Left lung (tissue), 10 donors: ENCODE measurements around the gene TNPO1. TPM values are rescaled to one million over a fixed set of nuclear protein-coding genes. Genes with fewer than 3 reads are reported as not detected.

Experiments
- ATAC-seq: fragments of 200-7000 bp; cut with Tn5 transposase; one replicate; pipeline ENCODE4 v1.9.1; 2020; ENCODE audit warnings: moderate library complexity
- DNase-seq, 4 donors: peaks; one replicate each; pipeline ENCODE4 v3.0.0-alpha.2; 2013 to 2020
- H3K27ac ChIP-seq, 2 donors: fragments of 200-600 bp; sonication (generic) in 1 of 2; one replicate each; pipeline versions ENCODE4 v1.5.0 to v1.8.0; 2020 to 2021
- H3K27me3 ChIP-seq, 2 donors: fragments of 200-600 bp; sonication (generic) in 1 of 2; one replicate each; pipeline versions ENCODE4 v1.5.0 to v1.8.0; 2020 to 2021
- H3K36me3 ChIP-seq, 2 donors: fragments of 200-600 bp; sonication (generic) in 1 of 2; one replicate each; pipeline versions ENCODE4 v1.5.0 to v1.8.0; 2020 to 2021
- H3K4me1 ChIP-seq, 2 donors: fragments of 200-600 bp; one replicate each; pipeline ENCODE4 v1.8.0; 2021
- H3K4me3 ChIP-seq, 2 donors: fragments of 200-600 bp; sonication (generic) in 1 of 2; one replicate each; pipeline versions ENCODE4 v1.5.0 to v1.8.0; 2020 to 2021; ENCODE audit warnings: mild to moderate bottlenecking in 1 of 2
- H3K9me3 ChIP-seq, 2 donors: fragments of 200-600 bp; sonication (generic) in 1 of 2; one replicate each; pipeline versions ENCODE4 v1.5.0 to v1.8.0; 2020 to 2021
- intact Hi-C, 2 donors: fragments of 100-400 bp; cut with DNase I; formaldehyde crosslinking; loops; one replicate each; pipeline versions ENCODE4 v1.11.2 to v1.14.2; 2022
- polyA plus RNA-seq, 6 donors: library from polyadenylated mRNA; unstranded; fragments of 120-200 nt; gene quantifications; one replicate each; pipeline ENCODE4 v1.2.1, GENCODE V29; 2013; ENCODE audit not compliant: insufficient read length in 6 of 6
- total RNA-seq, 2 donors: library from RNA; stranded (reverse); fragmentation: NEBNext Ultra II Directional; extraction: Animal tissue kit (Norgen Biotek cat#: 25700); gene quantifications; one replicate each; pipeline ENCODE4 v1.2.1, GENCODE V29; 2021
- TF ChIP-seq, protein P1 (sequence below), 2 donors: fragments of 200-600 bp; sonication (generic) in 1 of 2; IDR thresholded peaks; one replicate each; pipeline versions ENCODE4 v1.5.0 to v1.8.0; 2021; ENCODE audit warnings: antibody characterized with exemption in 2 of 2
- donor health status: DM: no; HTN: yes; CAD: no.
- donor health status: DM: no; HTN: no; CAD: no.

Gene TNPO1
- total and polyA plus RNA-seq, 8 donors: 77.3 to 112 (median 87.9) TPM

DNA sequence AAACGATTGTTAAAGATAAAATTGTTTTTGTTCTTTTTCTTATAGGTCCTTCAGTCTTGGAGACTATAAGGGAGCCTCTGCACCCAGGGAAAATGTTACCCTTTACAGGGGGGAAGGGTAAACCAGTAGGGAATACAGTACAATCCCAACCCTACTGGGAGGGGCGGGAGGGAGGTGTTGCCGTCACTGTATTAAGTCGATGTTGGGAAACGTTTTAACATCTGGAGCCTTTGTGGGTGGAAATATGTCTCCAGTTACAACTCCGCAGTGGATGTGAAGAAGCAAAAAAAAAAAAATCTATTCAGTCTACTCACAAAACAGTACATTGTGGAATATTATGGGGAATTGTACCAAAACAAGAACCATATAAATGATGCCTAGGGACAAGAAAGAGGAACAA lies 92.2 kb downstream of the TNPO1 start:
- no peak for DNase-seq
- no peaks in the 10 kb centered on the region for H3K9me3 ChIP-seq
- peaks cover 2 to 63% of the 10 kb centered on the region in 2 donors for H3K36me3 ChIP-seq
- no peak overlapping the region for H3K27ac ChIP-seq
- ATAC-seq: no peak
- no peak overlapping the region for H3K4me3 ChIP-seq
- H3K27me3 ChIP-seq: no peaks in the 10 kb centered on the region
- H3K4me1 ChIP-seq: no peaks in the 10 kb centered on the region
- TF ChIP-seq, protein P1, sequence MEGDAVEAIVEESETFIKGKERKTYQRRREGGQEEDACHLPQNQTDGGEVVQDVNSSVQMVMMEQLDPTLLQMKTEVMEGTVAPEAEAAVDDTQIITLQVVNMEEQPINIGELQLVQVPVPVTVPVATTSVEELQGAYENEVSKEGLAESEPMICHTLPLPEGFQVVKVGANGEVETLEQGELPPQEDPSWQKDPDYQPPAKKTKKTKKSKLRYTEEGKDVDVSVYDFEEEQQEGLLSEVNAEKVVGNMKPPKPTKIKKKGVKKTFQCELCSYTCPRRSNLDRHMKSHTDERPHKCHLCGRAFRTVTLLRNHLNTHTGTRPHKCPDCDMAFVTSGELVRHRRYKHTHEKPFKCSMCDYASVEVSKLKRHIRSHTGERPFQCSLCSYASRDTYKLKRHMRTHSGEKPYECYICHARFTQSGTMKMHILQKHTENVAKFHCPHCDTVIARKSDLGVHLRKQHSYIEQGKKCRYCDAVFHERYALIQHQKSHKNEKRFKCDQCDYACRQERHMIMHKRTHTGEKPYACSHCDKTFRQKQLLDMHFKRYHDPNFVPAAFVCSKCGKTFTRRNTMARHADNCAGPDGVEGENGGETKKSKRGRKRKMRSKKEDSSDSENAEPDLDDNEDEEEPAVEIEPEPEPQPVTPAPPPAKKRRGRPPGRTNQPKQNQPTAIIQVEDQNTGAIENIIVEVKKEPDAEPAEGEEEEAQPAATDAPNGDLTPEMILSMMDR (IDR thresholded peaks at IDR 0.05): no peak
- intact Hi-C loops: no loop called here

DNA sequence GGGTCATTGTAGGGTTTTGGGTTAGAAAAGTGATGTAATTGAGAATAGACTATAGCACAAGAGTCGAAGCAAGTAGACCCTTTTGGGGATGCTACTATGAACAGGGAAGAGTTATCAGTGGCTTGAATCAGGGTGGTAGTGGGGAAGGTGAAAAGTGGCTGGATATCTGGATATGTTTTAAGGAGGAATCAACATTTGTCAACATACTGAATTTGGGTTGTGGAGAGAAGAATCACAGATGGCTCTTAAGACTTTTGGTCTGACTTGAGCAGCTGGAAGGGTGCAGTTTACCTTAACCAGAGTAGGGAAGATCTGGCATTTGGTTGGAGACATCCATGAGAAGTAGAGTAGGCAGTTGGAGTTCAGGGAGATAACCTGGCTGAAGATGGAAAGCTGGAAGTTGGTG lies 100.9 kb downstream of the TNPO1 start:
- ATAC-seq: no peak
- H3K4me3 ChIP-seq: no peak overlapping the region
- DNase-seq: no peak
- intact Hi-C loops: no loop called here
- TF ChIP-seq, protein P1 (IDR thresholded peaks at IDR 0.05): no peak
- H3K9me3 ChIP-seq: no peaks in the 10 kb centered on the region
- peaks cover 0 to 14% of the 10 kb centered on the region in 2 donors for H3K4me1 ChIP-seq
- H3K27me3 ChIP-seq: no peaks in the 10 kb centered on the region
- no peaks in the 10 kb centered on the region for H3K36me3 ChIP-seq
- no peak overlapping the region for H3K27ac ChIP-seq

DNA sequence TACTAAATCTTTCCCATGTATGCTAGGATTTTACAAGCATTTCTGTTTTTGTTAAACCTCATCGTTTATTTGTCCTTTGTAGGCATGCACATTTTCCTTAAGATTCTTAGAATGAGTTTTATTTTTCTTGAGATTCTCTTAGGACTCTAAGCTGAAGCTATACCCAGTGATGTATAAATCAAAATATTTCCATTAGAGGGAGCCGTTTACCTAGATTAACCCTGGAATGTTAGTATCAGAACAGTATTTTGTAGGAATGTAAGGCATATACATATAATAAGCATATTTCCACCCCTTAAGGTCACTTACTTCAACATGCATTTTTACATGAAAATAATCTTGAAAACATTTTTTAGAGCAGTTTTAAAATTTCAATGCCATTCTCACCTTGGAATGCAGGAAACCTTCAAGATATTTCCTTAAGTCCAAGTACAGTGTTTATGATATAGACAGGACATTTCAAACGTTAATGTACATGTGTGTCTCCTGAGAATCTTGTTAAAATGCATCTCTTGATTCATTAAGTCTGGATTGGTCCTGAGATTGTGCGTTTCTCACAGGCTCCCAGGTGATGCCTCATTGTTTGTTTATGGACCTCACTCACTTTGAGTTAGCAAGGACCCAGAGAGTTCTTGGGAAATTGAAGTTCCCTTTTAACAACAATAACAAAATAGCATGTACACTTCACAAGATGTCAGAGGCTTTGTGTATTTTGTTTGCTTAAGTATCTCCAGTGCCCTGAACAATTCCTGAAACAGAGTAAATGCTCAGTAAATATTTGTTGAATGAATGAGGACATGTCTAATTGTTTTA lies 104.4 kb downstream of the TNPO1 start:
- H3K36me3 ChIP-seq: no peaks in the 10 kb centered on the region
- intact Hi-C loops: no loop called here
- TF ChIP-seq, protein P1 (IDR thresholded peaks at IDR 0.05): peak; percentile 14 to 37
- no peak overlapping the region for H3K27ac ChIP-seq
- ATAC-seq: peak; percentile 88
- DNase-seq: peak in 1 of 4 donors; percentile 10
- H3K4me1 ChIP-seq: peaks cover 0 to 15% of the 10 kb centered on the region in 2 donors
- H3K4me3 ChIP-seq: no peak overlapping the region
- no peaks in the 10 kb centered on the region for H3K27me3 ChIP-seq
- peaks cover 0 to 2% of the 10 kb centered on the region in 2 donors for H3K9me3 ChIP-seq

DNA sequence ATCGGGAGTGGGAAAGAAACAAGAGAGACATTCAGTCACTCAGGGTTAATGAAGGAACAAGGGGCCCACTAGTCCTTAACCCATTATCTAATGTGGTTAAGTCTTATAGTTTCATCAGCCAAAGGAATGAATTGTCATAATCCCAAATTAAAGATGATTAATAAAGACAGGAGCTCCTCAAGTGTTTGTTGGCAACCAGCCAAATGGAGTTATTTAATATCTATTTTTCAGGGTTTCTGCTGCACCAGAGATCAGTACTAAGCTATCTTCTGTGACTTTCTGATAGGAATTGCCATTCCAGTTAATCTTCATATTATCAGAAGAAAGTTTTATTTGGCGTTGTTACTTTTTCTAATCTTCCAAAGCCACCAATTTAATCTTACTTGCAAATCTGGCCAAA lies 105.4 kb downstream of the TNPO1 start:
- Histone ChIP-seq H3K36me3 (no peaks in the 10 kb centered on the region), H3K27ac (no peak overlapping the region), H3K9me3 (peaks cover 0 to 6% of the 10 kb centered on the region in 2 donors), H3K27me3 (no peaks in the 10 kb centered on the region), H3K4me1 (peaks cover 0 to 15% of the 10 kb centered on the region in 2 donors), H3K4me3 (no peak overlapping the region)
- no peak for ATAC-seq
- intact Hi-C loops: no loop called here
- no peak for DNase-seq
- TF ChIP-seq, protein P1 (IDR thresholded peaks at IDR 0.05): no peak

GRCh38 chr5:72922422-72922821 lies 106.0 kb downstream of the TNPO1 start:
- H3K27ac ChIP-seq: no peak overlapping the region
- no peak overlapping the region for H3K4me3 ChIP-seq
- intact Hi-C loops: no loop called here
- no peaks in the 10 kb centered on the region for H3K36me3 ChIP-seq
- no peaks in the 10 kb centered on the region for H3K27me3 ChIP-seq
- ATAC-seq: no peak
- DNase-seq: no peak
- TF ChIP-seq, protein P1 (IDR thresholded peaks at IDR 0.05): no peak
- H3K4me1 ChIP-seq: peaks cover 0 to 15% of the 10 kb centered on the region in 2 donors
- H3K9me3 ChIP-seq: peaks cover 0 to 6% of the 10 kb centered on the region in 2 donors
